GM23338 (cell line): ENCODE data around the gene GIMAP7. TPM values are rescaled to one million over a fixed set of nuclear protein-coding genes. Genes with fewer than 3 reads are reported as not detected.

ENCODE experiments used
- ATAC-seq: fragments of 200-7000 bp; cut with Tn5 transposase; 3 replicates; pipeline ENCODE4 v1.9.1; 2020
- DNase-seq: peaks from one replicate; pipeline ENCODE4 v3.0.0-alpha.2; 2015; ENCODE audit warnings: low spot score
- H2AFZ ChIP-seq: fragments of 200-600 bp; sonication (generic); 2 replicates; pipeline ENCODE4 v1.8.0; 2016; ENCODE audit warnings: antibody characterized with exemption, mild to moderate bottlenecking, moderate library complexity
- H3F3A ChIP-seq: fragments of 200-600 bp; sonication (generic); replicated peaks from 2 replicates; pipeline ENCODE4 v1.8.0; 2017; ENCODE audit warnings: antibody characterized with exemption, mixed run types, low read depth
- H3K27ac ChIP-seq: fragments of 200-600 bp; sonication (generic); 2 replicates; pipeline ENCODE4 v1.6.1; 2016; ENCODE audit warnings: low read depth
- H3K27me3 ChIP-seq: fragments of 200-600 bp; sonication (generic); 2 replicates; pipeline ENCODE4 v1.8.0; 2016; ENCODE audit warnings: mild to moderate bottlenecking, mixed run types, moderate library complexity; ENCODE audit not compliant: insufficient read depth
- H3K36me3 ChIP-seq: fragments of 200-600 bp; sonication (generic); 2 replicates; pipeline ENCODE4 v1.8.0; 2016; ENCODE audit warnings: mild to moderate bottlenecking; ENCODE audit not compliant: insufficient read depth
- H3K4me1 ChIP-seq: fragments of 200-600 bp; sonication (generic); 2 replicates; pipeline ENCODE4 v1.8.0; 2016; ENCODE audit warnings: mild to moderate bottlenecking, moderate library complexity; ENCODE audit not compliant: insufficient read depth
- H3K4me2 ChIP-seq: fragments of 200-600 bp; sonication (generic); 2 replicates; pipeline ENCODE4 v1.7.1; 2017; ENCODE audit warnings: mixed run types
- H3K4me3 ChIP-seq: fragments of 200-600 bp; sonication (generic); 2 replicates; pipeline ENCODE4 v1.6.1; 2016; ENCODE audit warnings: mixed run types
- H3K79me2 ChIP-seq: fragments of 200-600 bp; sonication (generic); replicated peaks from 2 replicates; pipeline ENCODE4 v1.8.0; 2017; ENCODE audit warnings: mild to moderate bottlenecking; ENCODE audit not compliant: insufficient read depth
- H3K9me2 ChIP-seq: fragments of 200-600 bp; sonication (generic); 2 replicates; pipeline ENCODE4 v1.8.0; 2017; ENCODE audit not compliant: insufficient read depth
- H4K20me1 ChIP-seq: fragments of 200-600 bp; sonication (generic); replicated peaks from 2 replicates; pipeline ENCODE4 v1.8.0; 2017; ENCODE audit warnings: mild to moderate bottlenecking; ENCODE audit not compliant: insufficient read depth
- H3K27ac Mint-ChIP-seq: 2 replicates; pipeline ENCODE4 v1.8.0; 2020; ENCODE audit warnings: inconsistent platforms, mild to moderate bottlenecking, moderate library complexity, mixed read lengths
- H3K27me3 Mint-ChIP-seq: 3 replicates; pipeline ENCODE4 v1.8.0; 2022; ENCODE audit warnings: low read depth, mild to moderate bottlenecking, moderate library complexity, mixed read lengths, inconsistent platforms; ENCODE audit not compliant: insufficient read depth, poor library complexity
- H3K36me3 Mint-ChIP-seq: 3 replicates; pipeline ENCODE4 v1.8.0; 2021; ENCODE audit warnings: low read depth, mild to moderate bottlenecking, inconsistent platforms, moderate library complexity, mixed read lengths
- H3K4me1 Mint-ChIP-seq: 3 replicates; pipeline ENCODE4 v1.8.0; 2020; ENCODE audit warnings: mild to moderate bottlenecking, inconsistent platforms, mixed read lengths
- H3K4me3 Mint-ChIP-seq: 3 replicates; pipeline ENCODE4 v1.8.0; 2021; ENCODE audit warnings: moderate library complexity, mild to moderate bottlenecking, inconsistent platforms, mixed read lengths
- H3K9me3 Mint-ChIP-seq: 3 replicates; pipeline ENCODE4 v1.8.0; 2020; ENCODE audit warnings: moderate library complexity, mild to moderate bottlenecking, inconsistent platforms, mixed read lengths
- EZH2phosphoT487 ChIP-seq: fragments of 200-600 bp; sonication (generic); IDR thresholded peaks from one replicate; pipeline ENCODE4 v1.8.1; 2018; ENCODE audit warnings: antibody characterized with exemption; ENCODE audit not compliant: unreplicated experiment
- JUNB ChIP-seq: IDR thresholded peaks from one replicate; pipeline ENCODE4 v1.6.1; 2016; ENCODE audit warnings: antibody characterized with exemption; ENCODE audit not compliant: unreplicated experiment
- NANOG ChIP-seq: IDR thresholded peaks from 2 replicates; pipeline ENCODE4 v1.6.1; 2016; ENCODE audit warnings: antibody characterized with exemption, borderline replicate concordance
- POLR2AphosphoS5 ChIP-seq: IDR thresholded peaks from 2 replicates; pipeline ENCODE4 v1.6.1; 2016; ENCODE audit warnings: antibody characterized with exemption, low read depth
- STAT1 ChIP-seq: IDR thresholded peaks from one replicate; pipeline ENCODE4 v1.6.1; 2016; ENCODE audit warnings: antibody characterized with exemption; ENCODE audit not compliant: unreplicated experiment
- ZNF114 ChIP-seq: fragments of 250-450 bp; sonication (Bioruptor Pico); IDR thresholded peaks from 2 replicates; pipeline ENCODE4 v1.5.0; 2020; ENCODE audit warnings: mild to moderate bottlenecking, moderate library complexity
- ZNF331 ChIP-seq: fragments of 250-450 bp; sonication (Bioruptor Pico); IDR thresholded peaks from 2 replicates; pipeline ENCODE4 v1.5.0; 2020; ENCODE audit warnings: low read depth, mild to moderate bottlenecking, moderate library complexity
- polyA plus RNA-seq: library from polyadenylated mRNA; unstranded; fragments of >200 nt; fragmentation: Nextera tagmentation; extraction: Ambion mirVana; gene quantifications from 2 replicates; pipeline ENCODE4 v1.2.1, GENCODE V29; 2016
- total RNA-seq: library from RNA; depleted of rRNA; stranded (reverse); fragments of >200 nt; shearing (Covaris generic); gene quantifications from 2 replicates; pipeline ENCODE4 v1.2.3, GENCODE V29; 2014
- TF ChIP-seq, protein P1 (sequence below): IDR thresholded peaks from one replicate; pipeline ENCODE4 v1.6.1; 2018; ENCODE audit warnings: antibody characterized with exemption; ENCODE audit not compliant: unreplicated experiment
- TF ChIP-seq, protein P2 (sequence below), 2 experiments: fragments of 200-600 bp in 1 of 2; sonication (generic) in 1 of 2; conservative IDR thresholded peaks; 2 replicates each; pipeline versions ENCODE4 v1.5.1 to v1.6.1; 2016 to 2017; ENCODE audit warnings: antibody characterized with exemption in 2 of 2, low read depth in 2 of 2, mild to moderate bottlenecking in 2 of 2, moderate library complexity in 1 of 2
- TF ChIP-seq, protein P3 (sequence below): fragments of 250-450 bp; sonication (Bioruptor Pico); IDR thresholded peaks from 2 replicates; pipeline ENCODE4 v1.5.0; 2020; ENCODE audit warnings: mild to moderate bottlenecking, moderate library complexity

Gene GIMAP7
- total and polyA plus RNA-seq, 2 experiments from 2014 or later: not detected

DNA sequence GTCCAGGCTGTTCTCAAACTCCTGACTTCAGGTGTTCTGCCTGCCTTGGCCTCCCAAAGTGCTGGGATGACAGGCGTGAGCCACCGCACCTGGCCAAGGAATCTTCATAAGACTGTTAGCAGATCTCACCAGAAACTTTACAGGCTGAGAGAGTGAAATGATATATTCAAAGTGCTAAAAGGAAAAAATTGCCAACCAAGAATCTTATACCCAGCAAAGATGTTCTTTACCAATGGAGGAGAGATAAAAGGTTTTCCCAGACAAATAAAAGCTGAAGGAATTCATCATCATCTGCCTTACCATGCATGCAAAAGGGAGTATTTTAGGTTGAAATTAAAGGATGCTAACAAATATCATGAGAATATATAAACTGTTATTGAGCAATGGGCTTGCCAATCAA lies 23.6 kb downstream of the GIMAP7 start (continued):
- TF ChIP-seq STAT1 (no peak), ZNF114 (no peak), ZNF331 (CRISPR knock-in tag) (no peak), POLR2AphosphoS5 (no peak)
- TF ChIP-seq, protein P1, sequence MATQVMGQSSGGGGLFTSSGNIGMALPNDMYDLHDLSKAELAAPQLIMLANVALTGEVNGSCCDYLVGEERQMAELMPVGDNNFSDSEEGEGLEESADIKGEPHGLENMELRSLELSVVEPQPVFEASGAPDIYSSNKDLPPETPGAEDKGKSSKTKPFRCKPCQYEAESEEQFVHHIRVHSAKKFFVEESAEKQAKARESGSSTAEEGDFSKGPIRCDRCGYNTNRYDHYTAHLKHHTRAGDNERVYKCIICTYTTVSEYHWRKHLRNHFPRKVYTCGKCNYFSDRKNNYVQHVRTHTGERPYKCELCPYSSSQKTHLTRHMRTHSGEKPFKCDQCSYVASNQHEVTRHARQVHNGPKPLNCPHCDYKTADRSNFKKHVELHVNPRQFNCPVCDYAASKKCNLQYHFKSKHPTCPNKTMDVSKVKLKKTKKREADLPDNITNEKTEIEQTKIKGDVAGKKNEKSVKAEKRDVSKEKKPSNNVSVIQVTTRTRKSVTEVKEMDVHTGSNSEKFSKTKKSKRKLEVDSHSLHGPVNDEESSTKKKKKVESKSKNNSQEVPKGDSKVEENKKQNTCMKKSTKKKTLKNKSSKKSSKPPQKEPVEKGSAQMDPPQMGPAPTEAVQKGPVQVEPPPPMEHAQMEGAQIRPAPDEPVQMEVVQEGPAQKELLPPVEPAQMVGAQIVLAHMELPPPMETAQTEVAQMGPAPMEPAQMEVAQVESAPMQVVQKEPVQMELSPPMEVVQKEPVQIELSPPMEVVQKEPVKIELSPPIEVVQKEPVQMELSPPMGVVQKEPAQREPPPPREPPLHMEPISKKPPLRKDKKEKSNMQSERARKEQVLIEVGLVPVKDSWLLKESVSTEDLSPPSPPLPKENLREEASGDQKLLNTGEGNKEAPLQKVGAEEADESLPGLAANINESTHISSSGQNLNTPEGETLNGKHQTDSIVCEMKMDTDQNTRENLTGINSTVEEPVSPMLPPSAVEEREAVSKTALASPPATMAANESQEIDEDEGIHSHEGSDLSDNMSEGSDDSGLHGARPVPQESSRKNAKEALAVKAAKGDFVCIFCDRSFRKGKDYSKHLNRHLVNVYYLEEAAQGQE: no peak
- TF ChIP-seq, protein P2, sequence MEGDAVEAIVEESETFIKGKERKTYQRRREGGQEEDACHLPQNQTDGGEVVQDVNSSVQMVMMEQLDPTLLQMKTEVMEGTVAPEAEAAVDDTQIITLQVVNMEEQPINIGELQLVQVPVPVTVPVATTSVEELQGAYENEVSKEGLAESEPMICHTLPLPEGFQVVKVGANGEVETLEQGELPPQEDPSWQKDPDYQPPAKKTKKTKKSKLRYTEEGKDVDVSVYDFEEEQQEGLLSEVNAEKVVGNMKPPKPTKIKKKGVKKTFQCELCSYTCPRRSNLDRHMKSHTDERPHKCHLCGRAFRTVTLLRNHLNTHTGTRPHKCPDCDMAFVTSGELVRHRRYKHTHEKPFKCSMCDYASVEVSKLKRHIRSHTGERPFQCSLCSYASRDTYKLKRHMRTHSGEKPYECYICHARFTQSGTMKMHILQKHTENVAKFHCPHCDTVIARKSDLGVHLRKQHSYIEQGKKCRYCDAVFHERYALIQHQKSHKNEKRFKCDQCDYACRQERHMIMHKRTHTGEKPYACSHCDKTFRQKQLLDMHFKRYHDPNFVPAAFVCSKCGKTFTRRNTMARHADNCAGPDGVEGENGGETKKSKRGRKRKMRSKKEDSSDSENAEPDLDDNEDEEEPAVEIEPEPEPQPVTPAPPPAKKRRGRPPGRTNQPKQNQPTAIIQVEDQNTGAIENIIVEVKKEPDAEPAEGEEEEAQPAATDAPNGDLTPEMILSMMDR (conservative IDR thresholded peaks at IDR 0.05; ENCODE audit: low read depth in 2 of 2): no peak

DNA sequence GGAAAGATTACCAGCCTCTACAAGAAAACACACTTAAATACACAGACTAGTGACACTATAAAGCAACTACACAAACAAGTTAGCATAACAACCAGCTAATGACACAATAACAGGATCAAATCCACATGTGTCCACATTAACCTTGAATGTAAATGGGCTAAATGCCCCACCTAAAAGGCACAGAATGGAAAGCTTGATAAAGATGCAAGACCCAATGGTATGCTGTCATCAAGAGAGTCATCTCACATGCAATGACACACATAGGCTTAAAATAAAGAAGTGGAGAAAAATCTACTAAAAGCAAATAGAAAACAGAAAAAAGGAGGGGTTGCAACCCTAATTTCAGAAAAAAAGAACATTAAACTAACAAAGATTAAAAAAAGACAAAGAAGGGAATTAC lies 38.5 kb downstream of the GIMAP7 start:
- Mint-ChIP-seq H3K36me3 (peaks cover 10% of the 10 kb centered on the region), H3K4me3 (no peak overlapping the region), H3K9me3 (peaks cover 49% of the 10 kb centered on the region)
- TF ChIP-seq, protein P2 (conservative IDR thresholded peaks at IDR 0.05; ENCODE audit: low read depth in 2 of 2): no peak
- TF ChIP-seq ZNF114: no peak
- no peak for TF ChIP-seq STAT1
- TF ChIP-seq EZH2phosphoT487: no peak
- no peak for TF ChIP-seq POLR2AphosphoS5
- TF ChIP-seq, protein P3, sequence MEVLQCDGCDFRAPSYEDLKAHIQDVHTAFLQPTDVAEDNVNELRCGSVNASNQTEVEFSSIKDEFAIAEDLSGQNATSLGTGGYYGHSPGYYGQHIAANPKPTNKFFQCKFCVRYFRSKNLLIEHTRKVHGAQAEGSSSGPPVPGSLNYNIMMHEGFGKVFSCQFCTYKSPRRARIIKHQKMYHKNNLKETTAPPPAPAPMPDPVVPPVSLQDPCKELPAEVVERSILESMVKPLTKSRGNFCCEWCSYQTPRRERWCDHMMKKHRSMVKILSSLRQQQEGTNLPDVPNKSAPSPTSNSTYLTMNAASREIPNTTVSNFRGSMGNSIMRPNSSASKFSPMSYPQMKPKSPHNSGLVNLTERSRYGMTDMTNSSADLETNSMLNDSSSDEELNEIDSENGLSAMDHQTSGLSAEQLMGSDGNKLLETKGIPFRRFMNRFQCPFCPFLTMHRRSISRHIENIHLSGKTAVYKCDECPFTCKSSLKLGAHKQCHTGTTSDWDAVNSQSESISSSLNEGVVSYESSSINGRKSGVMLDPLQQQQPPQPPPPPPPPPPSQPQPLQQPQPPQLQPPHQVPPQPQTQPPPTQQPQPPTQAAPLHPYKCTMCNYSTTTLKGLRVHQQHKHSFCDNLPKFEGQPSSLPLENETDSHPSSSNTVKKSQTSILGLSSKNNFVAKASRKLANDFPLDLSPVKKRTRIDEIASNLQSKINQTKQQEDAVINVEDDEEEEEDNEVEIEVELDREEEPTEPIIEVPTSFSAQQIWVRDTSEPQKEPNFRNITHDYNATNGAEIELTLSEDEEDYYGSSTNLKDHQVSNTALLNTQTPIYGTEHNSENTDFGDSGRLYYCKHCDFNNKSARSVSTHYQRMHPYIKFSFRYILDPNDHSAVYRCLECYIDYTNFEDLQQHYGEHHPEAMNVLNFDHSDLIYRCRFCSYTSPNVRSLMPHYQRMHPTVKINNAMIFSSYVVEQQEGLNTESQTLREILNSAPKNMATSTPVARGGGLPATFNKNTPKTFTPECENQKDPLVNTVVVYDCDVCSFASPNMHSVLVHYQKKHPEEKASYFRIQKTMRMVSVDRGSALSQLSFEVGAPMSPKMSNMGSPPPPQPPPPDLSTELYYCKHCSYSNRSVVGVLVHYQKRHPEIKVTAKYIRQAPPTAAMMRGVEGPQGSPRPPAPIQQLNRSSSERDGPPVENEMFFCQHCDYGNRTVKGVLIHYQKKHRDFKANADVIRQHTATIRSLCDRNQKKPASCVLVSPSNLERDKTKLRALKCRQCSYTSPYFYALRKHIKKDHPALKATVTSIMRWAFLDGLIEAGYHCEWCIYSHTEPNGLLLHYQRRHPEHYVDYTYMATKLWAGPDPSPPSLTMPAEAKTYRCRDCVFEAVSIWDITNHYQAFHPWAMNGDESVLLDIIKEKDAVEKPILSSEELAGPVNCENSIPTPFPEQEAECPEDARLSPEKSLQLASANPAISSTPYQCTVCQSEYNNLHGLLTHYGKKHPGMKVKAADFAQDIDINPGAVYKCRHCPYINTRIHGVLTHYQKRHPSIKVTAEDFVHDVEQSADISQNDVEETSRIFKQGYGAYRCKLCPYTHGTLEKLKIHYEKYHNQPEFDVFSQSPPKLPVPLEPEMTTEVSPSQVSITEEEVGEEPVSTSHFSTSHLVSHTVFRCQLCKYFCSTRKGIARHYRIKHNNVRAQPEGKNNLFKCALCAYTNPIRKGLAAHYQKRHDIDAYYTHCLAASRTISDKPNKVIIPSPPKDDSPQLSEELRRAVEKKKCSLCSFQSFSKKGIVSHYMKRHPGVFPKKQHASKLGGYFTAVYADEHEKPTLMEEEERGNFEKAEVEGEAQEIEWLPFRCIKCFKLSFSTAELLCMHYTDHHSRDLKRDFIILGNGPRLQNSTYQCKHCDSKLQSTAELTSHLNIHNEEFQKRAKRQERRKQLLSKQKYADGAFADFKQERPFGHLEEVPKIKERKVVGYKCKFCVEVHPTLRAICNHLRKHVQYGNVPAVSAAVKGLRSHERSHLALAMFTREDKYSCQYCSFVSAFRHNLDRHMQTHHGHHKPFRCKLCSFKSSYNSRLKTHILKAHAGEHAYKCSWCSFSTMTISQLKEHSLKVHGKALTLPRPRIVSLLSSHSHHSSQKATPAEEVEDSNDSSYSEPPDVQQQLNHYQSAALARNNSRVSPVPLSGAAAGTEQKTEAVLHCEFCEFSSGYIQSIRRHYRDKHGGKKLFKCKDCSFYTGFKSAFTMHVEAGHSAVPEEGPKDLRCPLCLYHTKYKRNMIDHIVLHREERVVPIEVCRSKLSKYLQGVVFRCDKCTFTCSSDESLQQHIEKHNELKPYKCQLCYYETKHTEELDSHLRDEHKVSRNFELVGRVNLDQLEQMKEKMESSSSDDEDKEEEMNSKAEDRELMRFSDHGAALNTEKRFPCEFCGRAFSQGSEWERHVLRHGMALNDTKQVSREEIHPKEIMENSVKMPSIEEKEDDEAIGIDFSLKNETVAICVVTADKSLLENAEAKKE (CRISPR knock-in tag): no peak
- no peak for TF ChIP-seq NANOG
- TF ChIP-seq JUNB: no peak

More for the DNA sequence above, 38.5 kb downstream of the GIMAP7 start:
- H3K36me3 ChIP-seq: peaks cover 13% of the 10 kb centered on the region; the same call in 1 of the 2 replicates
- H3K4me3 ChIP-seq: no peak overlapping the region
- Mint-ChIP-seq H3K27ac (no peak overlapping the region), H3K4me1 (no peaks in the 10 kb centered on the region; the same call in 2 of the 3 replicates), H3K27me3 (peaks cover 6% of the 10 kb centered on the region)
- no peaks in the 10 kb centered on the region for H4K20me1 ChIP-seq
- 0 out of 2 replicates have a peak, but pooled peaks cover 3% of the 10 kb centered on the region for H3K9me2 ChIP-seq
- ATAC-seq: no peak
- no peaks in the 10 kb centered on the region for H3K27me3 ChIP-seq
- no peaks in the 10 kb centered on the region for H3K79me2 ChIP-seq
- H2AFZ ChIP-seq: no peak overlapping the region
- no peaks in the 10 kb centered on the region for H3F3A ChIP-seq
- no peaks in the 10 kb centered on the region for H3K4me1 ChIP-seq
- DNase-seq: no peak
- H3K27ac ChIP-seq: no peak overlapping the region
- H3K4me2 ChIP-seq: no peak overlapping the region
